ENCODE results near the gene PSMD11. TPM values are rescaled to one million over a fixed set of nuclear protein-coding genes. Genes with fewer than 3 reads are reported as not detected.

The PSMD11 gene
- total and polyA plus RNA-seq, 5 donors from 2014 or later, result 92.4 to 156 (median 129) TPM

DNA sequence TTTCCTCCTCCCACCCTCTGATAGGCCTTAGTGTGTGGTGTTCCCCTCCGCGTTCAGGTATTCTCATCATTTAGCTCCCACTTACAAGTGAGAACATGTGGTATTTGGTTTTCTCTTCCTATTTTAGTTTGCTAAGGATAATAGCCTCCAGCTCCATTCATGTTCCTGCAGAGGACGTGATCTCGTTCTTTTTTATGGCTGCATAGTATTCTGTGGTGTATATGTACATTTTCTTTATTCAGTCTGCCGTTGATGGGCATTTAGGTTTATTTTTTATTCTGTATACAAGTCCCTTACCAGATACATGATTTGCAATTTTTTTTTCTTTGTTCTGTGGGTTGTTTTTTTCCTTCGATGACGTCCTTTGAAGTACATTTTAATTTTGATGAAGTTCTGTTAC lies 23.6 kb downstream of the PSMD11 start:
- no peaks in the 10 kb centered on the region for H3K9me3 Mint-ChIP-seq
- Histone ChIP-seq H3K27ac (ENCODE audit: insufficient read depth, low read length, poor library complexity, severe bottlenecking) (no peak overlapping the region), H3K4me1 (ENCODE audit: control insufficient read depth, insufficient read depth, low read length, poor library complexity, severe bottlenecking) (no peaks in the 10 kb centered on the region), H3K9me3 (ENCODE audit: control insufficient read depth in 2 of 2, low read length in 2 of 2) (no peaks in the 10 kb centered on the region), H3K36me3 (ENCODE audit: control insufficient read depth, insufficient read depth, low read length) (peaks cover 88% of the 10 kb centered on the region), H3K4me3 (ENCODE audit: low read depth, low read length) (no peak overlapping the region), H3K27me3 (ENCODE audit: control insufficient read depth, insufficient read depth, low read length) (no peaks in the 10 kb centered on the region)
- H3K36me3 Mint-ChIP-seq, result peaks cover 48% of the 10 kb centered on the region
- no peaks in the 10 kb centered on the region for H3K27me3 Mint-ChIP-seq
- H3K27ac Mint-ChIP-seq, result peak overlapping the region in 2 of 3 donors; percentile 2 to 30
- H3K4me1 Mint-ChIP-seq, result peaks cover 4 to 12% (median 8%) of the 10 kb centered on the region in 4 donors
- no peak for DNase-seq
- ATAC-seq (ENCODE audit: low read depth in 2 of 2), result no peak
- no peak overlapping the region for H3K4me3 Mint-ChIP-seq

DNA sequence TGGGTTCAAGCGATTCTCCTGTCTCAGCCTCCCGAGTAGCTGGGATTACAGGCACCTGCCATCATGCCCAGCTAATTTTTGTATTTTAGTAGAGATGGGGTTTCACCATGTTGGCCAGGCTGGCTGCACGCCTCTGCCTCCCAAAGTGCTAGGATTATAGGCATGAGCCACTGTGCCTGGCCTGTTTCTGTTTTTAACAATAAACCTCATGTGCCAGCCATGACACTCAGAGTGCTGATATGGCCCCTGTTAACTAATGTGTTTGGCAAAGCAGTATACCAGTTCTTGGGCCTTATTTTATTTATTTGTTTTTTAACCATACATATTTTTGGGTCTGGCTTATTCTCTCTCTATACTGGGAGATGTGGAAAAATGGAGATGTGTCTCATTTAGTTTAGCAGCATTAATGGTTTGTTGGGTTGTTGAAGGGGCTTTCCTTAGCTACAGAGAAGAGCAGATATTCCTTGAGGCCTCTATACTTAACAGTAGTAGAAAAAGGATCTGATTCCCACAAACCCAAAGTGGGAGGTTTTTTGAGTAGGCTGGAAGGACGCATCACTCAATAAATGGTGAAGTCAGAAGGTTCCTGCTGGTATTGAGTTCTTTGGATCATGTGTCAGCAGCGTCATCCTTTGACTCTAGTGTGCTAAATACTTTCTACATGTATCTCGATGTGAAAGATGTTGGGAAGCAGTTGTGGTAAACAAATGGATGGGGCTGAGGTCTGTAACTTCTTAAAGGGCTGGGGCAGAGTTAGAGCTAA lies 26.3 kb downstream of the PSMD11 start:
- no peaks in the 10 kb centered on the region for H3K27me3 Mint-ChIP-seq
- no peak overlapping the region for H3K27ac ChIP-seq (ENCODE audit: insufficient read depth, low read length, poor library complexity, severe bottlenecking)
- no peaks in the 10 kb centered on the region for H3K9me3 ChIP-seq (ENCODE audit: control insufficient read depth in 2 of 2, low read length in 2 of 2)
- H3K27ac Mint-ChIP-seq, result no peak overlapping the region
- no peaks in the 10 kb centered on the region for H3K9me3 Mint-ChIP-seq
- no peaks in the 10 kb centered on the region for H3K27me3 ChIP-seq (ENCODE audit: control insufficient read depth, insufficient read depth, low read length)
- DNase-seq (no peak), ATAC-seq (ENCODE audit: low read depth in 2 of 2) (no peak)
- peaks cover 5 to 20% (median 11%) of the 10 kb centered on the region in 4 donors for H3K4me1 Mint-ChIP-seq
- no peak overlapping the region for H3K4me3 ChIP-seq (ENCODE audit: low read depth, low read length)
- H3K36me3 Mint-ChIP-seq, result peaks cover 68% of the 10 kb centered on the region
- H3K36me3 ChIP-seq (ENCODE audit: control insufficient read depth, insufficient read depth, low read length), result peaks cover 88% of the 10 kb centered on the region
- H3K4me3 Mint-ChIP-seq, result no peak overlapping the region
- no peaks in the 10 kb centered on the region for H3K4me1 ChIP-seq (ENCODE audit: control insufficient read depth, insufficient read depth, low read length, poor library complexity, severe bottlenecking)

DNA sequence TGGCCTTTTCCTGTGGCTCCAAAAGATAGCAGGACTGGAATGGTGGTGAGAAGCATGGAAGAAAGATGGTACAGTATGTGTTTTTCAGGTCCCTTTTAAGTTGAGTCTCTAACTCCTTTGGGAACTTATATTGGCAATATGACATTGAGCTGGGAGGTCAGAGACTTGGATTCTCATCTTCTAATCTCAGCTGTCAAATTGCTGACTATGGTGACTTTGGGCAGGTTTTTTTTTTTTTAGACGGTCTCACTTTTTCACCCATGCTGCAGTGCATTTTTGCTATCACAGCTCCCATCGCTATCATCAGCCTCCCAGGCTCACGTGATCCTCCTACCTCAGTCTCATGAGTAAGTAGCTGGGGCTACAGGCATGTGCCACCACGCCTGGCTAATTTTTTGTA lies 27.3 kb downstream of the PSMD11 start:
- Histone ChIP-seq H3K4me1 (ENCODE audit: control insufficient read depth, insufficient read depth, low read length, poor library complexity, severe bottlenecking) (no peaks in the 10 kb centered on the region), H3K4me3 (ENCODE audit: low read depth, low read length) (no peak overlapping the region), H3K9me3 (ENCODE audit: control insufficient read depth in 2 of 2, low read length in 2 of 2) (no peaks in the 10 kb centered on the region), H3K27me3 (ENCODE audit: control insufficient read depth, insufficient read depth, low read length) (no peaks in the 10 kb centered on the region), H3K27ac (ENCODE audit: insufficient read depth, low read length, poor library complexity, severe bottlenecking) (no peak overlapping the region), H3K36me3 (ENCODE audit: control insufficient read depth, insufficient read depth, low read length) (peaks cover 89% of the 10 kb centered on the region)
- DNase-seq (no peak), ATAC-seq (ENCODE audit: low read depth in 2 of 2) (no peak)
- Mint-ChIP-seq H3K27me3 (no peaks in the 10 kb centered on the region), H3K36me3 (peaks cover 62% of the 10 kb centered on the region), H3K4me1 (peaks cover 0 to 20% (median 10%) of the 10 kb centered on the region in 4 donors), H3K9me3 (no peaks in the 10 kb centered on the region), H3K27ac (no peak overlapping the region), H3K4me3 (no peak overlapping the region)

DNA sequence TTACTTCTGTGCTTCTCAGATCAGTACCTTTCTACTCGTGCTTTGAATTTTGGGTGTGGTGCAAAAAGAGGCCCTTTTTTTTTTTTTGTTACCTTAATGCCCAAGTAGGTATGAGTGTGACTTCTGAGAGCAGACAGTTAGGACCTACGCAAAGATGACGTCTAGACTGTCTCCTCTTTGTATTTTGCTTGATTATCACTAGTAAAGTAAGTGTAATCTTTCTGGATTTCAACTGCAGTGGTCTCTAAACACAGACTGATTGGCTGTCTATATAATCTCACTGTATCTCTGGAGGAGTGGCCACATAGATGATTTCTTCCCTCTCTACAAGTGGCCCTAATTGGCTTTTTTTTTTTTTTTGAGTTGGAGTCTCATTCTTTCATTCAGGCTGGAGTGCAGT lies 30.9 kb downstream of the PSMD11 start:
- H3K9me3 ChIP-seq (ENCODE audit: control insufficient read depth in 2 of 2, low read length in 2 of 2), result no peaks in the 10 kb centered on the region
- no peak overlapping the region for H3K4me3 ChIP-seq (ENCODE audit: low read depth, low read length)
- no peak overlapping the region for H3K27ac ChIP-seq (ENCODE audit: insufficient read depth, low read length, poor library complexity, severe bottlenecking)
- Mint-ChIP-seq H3K27me3 (no peaks in the 10 kb centered on the region), H3K27ac (peak overlapping the region in 1 of 3 donors; percentile 69), H3K4me1 (peaks cover 0 to 17% (median 1%) of the 10 kb centered on the region in 4 donors), H3K9me3 (no peaks in the 10 kb centered on the region), H3K4me3 (no peak overlapping the region), H3K36me3 (peaks cover 69% of the 10 kb centered on the region)
- no peak for ATAC-seq (ENCODE audit: low read depth in 2 of 2)
- H3K27me3 ChIP-seq (ENCODE audit: control insufficient read depth, insufficient read depth, low read length), result no peaks in the 10 kb centered on the region
- no peaks in the 10 kb centered on the region for H3K4me1 ChIP-seq (ENCODE audit: control insufficient read depth, insufficient read depth, low read length, poor library complexity, severe bottlenecking)
- DNase-seq, result no peak
- H3K36me3 ChIP-seq (ENCODE audit: control insufficient read depth, insufficient read depth, low read length), result peaks cover 94% of the 10 kb centered on the region

DNA sequence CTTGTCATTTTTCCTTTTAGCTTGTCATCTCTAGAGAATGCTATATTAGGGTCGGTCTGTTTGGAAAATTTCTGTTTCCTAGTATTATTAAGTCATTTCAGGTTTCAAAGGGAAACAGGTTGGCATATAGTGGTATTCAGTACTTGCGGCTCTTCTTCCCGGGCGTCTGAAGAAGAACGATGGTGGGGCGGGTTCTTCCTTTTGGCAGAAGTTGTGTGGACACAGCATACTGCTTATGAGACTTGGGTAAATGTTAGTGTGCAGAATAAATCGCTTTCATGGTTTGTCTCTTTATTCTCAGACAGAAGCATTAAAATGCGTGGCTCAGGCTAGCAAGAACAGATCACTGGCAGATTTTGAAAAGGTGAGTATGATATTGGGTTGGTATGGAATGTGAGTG lies 32.9 kb downstream of the PSMD11 start:
- Mint-ChIP-seq H3K4me1 (peaks cover 0 to 17% (median 1%) of the 10 kb centered on the region in 4 donors), H3K27me3 (no peaks in the 10 kb centered on the region), H3K36me3 (peaks cover 62% of the 10 kb centered on the region), H3K4me3 (peak overlapping the region in 1 of 4 donors; percentile 27), H3K27ac (peak overlapping the region in 1 of 3 donors; percentile 17), H3K9me3 (no peaks in the 10 kb centered on the region)
- ATAC-seq (ENCODE audit: low read depth in 2 of 2), result no peak
- H3K27ac ChIP-seq (ENCODE audit: insufficient read depth, low read length, poor library complexity, severe bottlenecking), result no peak overlapping the region
- H3K36me3 ChIP-seq (ENCODE audit: control insufficient read depth, insufficient read depth, low read length), result peaks cover 89% of the 10 kb centered on the region
- no peaks in the 10 kb centered on the region for H3K4me1 ChIP-seq (ENCODE audit: control insufficient read depth, insufficient read depth, low read length, poor library complexity, severe bottlenecking)
- H3K9me3 ChIP-seq (ENCODE audit: control insufficient read depth in 2 of 2, low read length in 2 of 2), result no peaks in the 10 kb centered on the region
- H3K27me3 ChIP-seq (ENCODE audit: control insufficient read depth, insufficient read depth, low read length), result no peaks in the 10 kb centered on the region
- DNase-seq, result no peak
- no peak overlapping the region for H3K4me3 ChIP-seq (ENCODE audit: low read depth, low read length)

DNA sequence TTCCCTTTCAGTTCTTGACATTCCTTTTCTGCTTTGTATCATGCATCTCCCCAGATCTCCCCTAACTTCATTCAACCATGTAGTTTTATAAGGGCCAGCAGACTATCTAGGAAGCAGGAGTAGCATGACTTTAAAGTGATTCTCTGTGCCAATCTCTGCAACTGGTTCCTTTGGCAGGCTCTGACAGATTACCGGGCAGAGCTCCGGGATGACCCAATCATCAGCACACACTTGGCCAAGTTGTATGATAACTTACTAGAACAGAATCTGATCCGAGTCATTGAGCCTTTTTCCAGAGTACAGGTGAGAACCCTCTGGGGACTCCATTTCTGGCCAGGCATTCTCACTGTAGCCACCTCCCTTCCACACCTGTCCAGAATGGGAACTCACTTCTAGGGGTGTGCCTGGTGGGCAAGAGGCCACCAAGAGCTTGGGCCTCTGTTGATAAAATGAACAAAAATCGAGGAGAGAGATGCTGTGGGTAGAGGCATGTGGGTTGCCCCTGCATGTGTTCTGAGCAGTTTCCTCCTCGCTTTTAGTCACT lies 34.8 kb downstream of the PSMD11 start:
- peaks cover 0 to 20% (median 4%) of the 10 kb centered on the region in 4 donors for H3K4me1 Mint-ChIP-seq
- Histone ChIP-seq H3K4me1 (ENCODE audit: control insufficient read depth, insufficient read depth, low read length, poor library complexity, severe bottlenecking) (no peaks in the 10 kb centered on the region), H3K27ac (ENCODE audit: insufficient read depth, low read length, poor library complexity, severe bottlenecking) (no peak overlapping the region), H3K36me3 (ENCODE audit: control insufficient read depth, insufficient read depth, low read length) (peaks cover 77% of the 10 kb centered on the region), H3K9me3 (ENCODE audit: control insufficient read depth in 2 of 2, low read length in 2 of 2) (no peaks in the 10 kb centered on the region), H3K27me3 (ENCODE audit: control insufficient read depth, insufficient read depth, low read length) (no peaks in the 10 kb centered on the region), H3K4me3 (ENCODE audit: low read depth, low read length) (no peak overlapping the region)
- no peaks in the 10 kb centered on the region for H3K27me3 Mint-ChIP-seq
- H3K9me3 Mint-ChIP-seq, result no peaks in the 10 kb centered on the region
- ATAC-seq (ENCODE audit: low read depth in 2 of 2), result no peak
- H3K4me3 Mint-ChIP-seq, result peak overlapping the region in 1 of 4 donors; percentile 47
- DNase-seq, result no peak
- peak overlapping the region in 2 of 3 donors; percentile 30 to 51 for H3K27ac Mint-ChIP-seq
- H3K36me3 Mint-ChIP-seq, result peaks cover 56% of the 10 kb centered on the region

DNA sequence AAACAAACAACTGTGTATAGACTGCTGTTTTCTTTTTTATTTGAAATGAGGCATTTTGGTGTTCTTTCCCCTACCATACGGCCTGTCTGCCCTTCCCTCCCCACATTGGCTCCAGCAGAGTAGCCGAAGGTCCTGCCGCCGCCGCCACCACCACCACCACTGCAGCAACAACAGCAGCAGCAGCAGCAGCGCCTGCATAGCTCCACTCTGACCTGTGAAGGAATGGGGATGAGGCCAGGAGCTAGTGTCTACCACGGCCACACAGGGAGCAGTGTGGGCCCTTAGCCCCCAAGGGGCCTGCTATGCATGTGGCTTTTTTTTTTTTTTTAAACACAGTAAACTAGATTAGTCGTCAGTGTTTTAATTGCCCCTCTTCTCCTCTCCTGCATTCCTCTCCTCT lies 36.9 kb downstream of the PSMD11 start:
- peak overlapping the region in 1 of 3 donors; percentile 38 for H3K27ac Mint-ChIP-seq
- H3K4me1 ChIP-seq (ENCODE audit: control insufficient read depth, insufficient read depth, low read length, poor library complexity, severe bottlenecking), result peaks cover 10% of the 10 kb centered on the region
- H3K27me3 Mint-ChIP-seq, result no peaks in the 10 kb centered on the region
- DNase-seq (no peak), ATAC-seq (ENCODE audit: low read depth in 2 of 2) (no peak)
- no peak overlapping the region for H3K27ac ChIP-seq (ENCODE audit: insufficient read depth, low read length, poor library complexity, severe bottlenecking)
- no peaks in the 10 kb centered on the region for H3K9me3 Mint-ChIP-seq
- no peaks in the 10 kb centered on the region for H3K27me3 ChIP-seq (ENCODE audit: control insufficient read depth, insufficient read depth, low read length)
- no peaks in the 10 kb centered on the region for H3K9me3 ChIP-seq (ENCODE audit: control insufficient read depth in 2 of 2, low read length in 2 of 2)
- H3K4me3 Mint-ChIP-seq, result no peak overlapping the region
- peaks cover 57% of the 10 kb centered on the region for H3K36me3 ChIP-seq (ENCODE audit: control insufficient read depth, insufficient read depth, low read length)
- H3K4me1 Mint-ChIP-seq, result peaks cover 0 to 16% (median 4%) of the 10 kb centered on the region in 4 donors
- H3K36me3 Mint-ChIP-seq, result peaks cover 42% of the 10 kb centered on the region
- no peak overlapping the region for H3K4me3 ChIP-seq (ENCODE audit: low read depth, low read length)

Measured in CD4-positive, CD25-positive, alpha-beta regulatory T cell (primary cell).